ENCODE measurements around the gene WDR46.
"Not testable (repeated sequence)": the region's sequence is repeated elsewhere in the genome, so short reads cannot be mapped to it uniquely, and the experiment has no call there.

Gene WDR46

DNA sequence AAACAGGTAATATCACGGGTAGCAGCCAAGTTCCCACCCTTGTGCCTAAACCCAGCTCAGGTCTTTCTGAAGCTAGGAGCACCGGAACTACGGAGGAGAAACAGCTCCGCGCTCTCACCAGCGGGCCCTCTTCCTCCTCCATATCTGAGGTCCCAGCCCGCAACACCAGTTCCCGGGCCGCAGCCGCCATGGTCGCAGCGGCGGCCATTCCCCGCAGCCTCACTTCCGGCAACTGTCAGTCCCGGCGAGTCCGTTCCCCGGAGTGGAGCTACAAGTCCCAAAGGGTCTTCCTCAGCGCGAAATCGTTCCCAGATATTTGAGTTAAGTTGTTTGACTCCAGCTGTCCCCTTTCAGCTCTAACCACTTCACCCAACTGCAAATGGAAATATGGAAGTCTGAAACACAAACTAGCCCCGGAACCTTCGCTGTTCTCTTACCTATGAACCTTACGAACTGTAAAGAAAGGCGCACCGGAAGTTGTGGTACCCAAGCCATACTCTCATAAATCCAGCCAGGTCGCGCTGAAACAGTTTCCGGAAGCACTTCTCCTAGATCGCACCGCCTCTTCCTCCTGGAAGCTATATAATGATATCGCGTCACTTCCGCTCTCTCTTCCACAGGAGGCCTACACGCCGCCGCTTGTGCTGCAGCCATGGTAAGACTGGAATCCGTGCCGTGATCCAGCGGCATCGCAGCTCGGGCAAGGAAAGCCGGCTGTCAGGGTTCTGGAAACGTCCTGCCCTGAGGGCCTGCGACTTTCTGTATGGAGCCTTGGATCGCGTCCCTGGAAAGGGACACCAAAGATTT, 17.4 kb downstream of the WDR46 start, which contains the start of the genes RPS18 and VPS52:
Gene RPS18 (plus strand): TSS at position 608 of the 807 bp plus-strand sequence. CDS start 45 bp downstream, at position 653.
Gene VPS52 (minus strand): TSS at position 409 of the 807 bp plus-strand sequence. CDS start 201 bp downstream, at position 208.
- H3K27ac ChIP-seq (ENCODE audit: low read length): peak within 1 kb of the TSS; percentile 77
- H2AFZ ChIP-seq (ENCODE audit: low read length): peak within 1 kb of the TSS; percentile 89
- peaks cover 47% of the 10 kb centered on the region for H3F3A ChIP-seq (ENCODE audit: insufficient read depth, low read length)
- H4K20me1 ChIP-seq (ENCODE audit: insufficient read depth, low read length): peaks cover 22% of the 10 kb centered on the region
- H3K9me3 ChIP-seq (replicated peaks; ENCODE audit: insufficient read depth, low read length): no peaks in the 10 kb centered on the region
- peaks cover 60% of the 10 kb centered on the region for H3K79me2 ChIP-seq (ENCODE audit: low read length)
- TF ChIP-seq EZH2phosphoT487 (IDR thresholded peaks at IDR 0.05; ENCODE audit: low read length) (no peak), EZH2 (optimal IDR thresholded peaks at IDR 0.05; ENCODE audit: low read depth, low read length) (no peak)
- TF ChIP-seq, protein P1, sequence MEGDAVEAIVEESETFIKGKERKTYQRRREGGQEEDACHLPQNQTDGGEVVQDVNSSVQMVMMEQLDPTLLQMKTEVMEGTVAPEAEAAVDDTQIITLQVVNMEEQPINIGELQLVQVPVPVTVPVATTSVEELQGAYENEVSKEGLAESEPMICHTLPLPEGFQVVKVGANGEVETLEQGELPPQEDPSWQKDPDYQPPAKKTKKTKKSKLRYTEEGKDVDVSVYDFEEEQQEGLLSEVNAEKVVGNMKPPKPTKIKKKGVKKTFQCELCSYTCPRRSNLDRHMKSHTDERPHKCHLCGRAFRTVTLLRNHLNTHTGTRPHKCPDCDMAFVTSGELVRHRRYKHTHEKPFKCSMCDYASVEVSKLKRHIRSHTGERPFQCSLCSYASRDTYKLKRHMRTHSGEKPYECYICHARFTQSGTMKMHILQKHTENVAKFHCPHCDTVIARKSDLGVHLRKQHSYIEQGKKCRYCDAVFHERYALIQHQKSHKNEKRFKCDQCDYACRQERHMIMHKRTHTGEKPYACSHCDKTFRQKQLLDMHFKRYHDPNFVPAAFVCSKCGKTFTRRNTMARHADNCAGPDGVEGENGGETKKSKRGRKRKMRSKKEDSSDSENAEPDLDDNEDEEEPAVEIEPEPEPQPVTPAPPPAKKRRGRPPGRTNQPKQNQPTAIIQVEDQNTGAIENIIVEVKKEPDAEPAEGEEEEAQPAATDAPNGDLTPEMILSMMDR (IDR thresholded peaks at IDR 0.05; ENCODE audit: low read length): no peak
- H3K36me3 ChIP-seq (replicated peaks; ENCODE audit: insufficient read depth, low read length): peaks cover 12% of the 10 kb centered on the region; the same call in 1 of the 2 replicates
- H3K9ac ChIP-seq (ENCODE audit: low read length): peak within 1 kb of the TSS; percentile 94
- H3K27me3 ChIP-seq (replicated peaks; ENCODE audit: insufficient read depth, low read length): no peaks in the 10 kb centered on the region
- peak; percentile 97 for DNase-seq
- H3K4me1 ChIP-seq (ENCODE audit: low read length): peaks cover 9% of the 10 kb centered on the region
- peak within 1 kb of the TSS; percentile 91 for H3K4me3 ChIP-seq (ENCODE audit: low read length)
- no peaks in the 10 kb centered on the region for H3K9me2 ChIP-seq (replicated peaks; ENCODE audit: insufficient read depth, low read length)
- H3K4me2 ChIP-seq (ENCODE audit: low read depth, low read length): peak within 1 kb of the TSS; percentile 81

DNA sequence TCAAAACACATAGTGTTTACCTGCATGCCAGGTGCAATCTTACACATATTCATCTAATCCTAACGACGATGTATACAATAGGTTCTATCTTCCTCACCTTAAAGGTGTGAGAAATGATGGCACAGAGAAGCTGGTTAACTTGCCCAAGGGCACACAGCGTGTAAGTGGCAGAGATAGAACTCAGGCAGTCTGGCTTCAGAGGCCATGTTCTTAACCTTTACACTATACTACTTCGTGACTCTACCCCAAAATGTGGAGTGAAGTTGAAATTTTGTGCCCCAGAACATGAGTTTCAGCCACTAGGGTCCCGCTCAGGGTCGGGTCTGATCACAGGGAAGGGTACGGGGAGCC, 17.9 kb downstream of the WDR46 start:
- peak; percentile 26 for DNase-seq
- Histone ChIP-seq H2AFZ (ENCODE audit: low read length) (peak overlapping the region; percentile 89), H3K4me1 (ENCODE audit: low read length) (peaks cover 9% of the 10 kb centered on the region), H3K79me2 (ENCODE audit: low read length) (peaks cover 60% of the 10 kb centered on the region), H3K27me3 (replicated peaks; ENCODE audit: insufficient read depth, low read length) (no peaks in the 10 kb centered on the region), H3K27ac (ENCODE audit: low read length) (peak overlapping the region; percentile 77; the same call in 1 of the 2 replicates), H3K9me3 (replicated peaks; ENCODE audit: insufficient read depth, low read length) (no peaks in the 10 kb centered on the region), H3K9me2 (replicated peaks; ENCODE audit: insufficient read depth, low read length) (no peaks in the 10 kb centered on the region), H3K4me3 (ENCODE audit: low read length) (peak overlapping the region; percentile 91), H3K9ac (ENCODE audit: low read length) (peak overlapping the region; percentile 94), H3K4me2 (ENCODE audit: low read depth, low read length) (peak overlapping the region; percentile 81), H3K36me3 (replicated peaks; ENCODE audit: insufficient read depth, low read length) (peaks cover 12% of the 10 kb centered on the region; the same call in 1 of the 2 replicates), H3F3A (ENCODE audit: insufficient read depth, low read length) (peaks cover 41% of the 10 kb centered on the region), H4K20me1 (ENCODE audit: insufficient read depth, low read length) (peaks cover 22% of the 10 kb centered on the region)
- TF ChIP-seq, protein P1 (IDR thresholded peaks at IDR 0.05; ENCODE audit: low read length): no peak
- no peak for TF ChIP-seq EZH2 (optimal IDR thresholded peaks at IDR 0.05; ENCODE audit: low read depth, low read length)
- TF ChIP-seq EZH2phosphoT487 (IDR thresholded peaks at IDR 0.05; ENCODE audit: low read length): no peak

DNA sequence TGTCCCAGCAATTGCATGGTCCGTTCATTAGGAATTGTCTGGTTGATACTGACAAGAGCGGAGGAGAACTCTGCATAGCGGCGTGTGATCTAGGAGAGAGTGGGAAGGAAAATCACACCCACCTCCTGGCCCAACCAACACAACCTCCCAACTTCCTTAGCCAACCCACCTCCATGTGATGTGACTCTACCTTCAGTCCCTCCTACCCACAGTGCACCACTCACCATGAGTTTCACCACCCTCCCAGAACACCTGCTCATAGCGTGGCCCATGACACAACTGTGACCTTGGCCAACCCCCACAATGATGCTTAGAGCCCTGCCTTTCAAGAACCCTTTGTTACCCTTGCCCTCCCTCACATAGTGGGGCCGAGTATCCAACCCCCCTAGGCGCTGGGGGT, 25.0 kb downstream of the WDR46 start:
- Histone ChIP-seq H3K4me2 (ENCODE audit: low read depth, low read length) (no peak overlapping the region), H3K27ac (ENCODE audit: low read length) (no peak overlapping the region), H3K36me3 (replicated peaks; ENCODE audit: insufficient read depth, low read length) (0 out of 2 replicates have a peak, but pooled peaks cover 5% of the 10 kb centered on the region), H3K4me1 (ENCODE audit: low read length) (no peaks in the 10 kb centered on the region), H3K9me2 (replicated peaks; ENCODE audit: insufficient read depth, low read length) (no peaks in the 10 kb centered on the region), H3K27me3 (replicated peaks; ENCODE audit: insufficient read depth, low read length) (no peaks in the 10 kb centered on the region), H3K9ac (ENCODE audit: low read length) (no peak overlapping the region), H3K9me3 (replicated peaks; ENCODE audit: insufficient read depth, low read length) (no peaks in the 10 kb centered on the region), H4K20me1 (ENCODE audit: insufficient read depth, low read length) (no peaks in the 10 kb centered on the region), H3K4me3 (ENCODE audit: low read length) (no peak overlapping the region), H3F3A (ENCODE audit: insufficient read depth, low read length) (no peaks in the 10 kb centered on the region; the same call in 1 of the 2 replicates), H2AFZ (ENCODE audit: low read length) (no peak overlapping the region), H3K79me2 (ENCODE audit: low read length) (no peaks in the 10 kb centered on the region)
- TF ChIP-seq, protein P1 (IDR thresholded peaks at IDR 0.05; ENCODE audit: low read length): no peak
- no peak for TF ChIP-seq EZH2 (optimal IDR thresholded peaks at IDR 0.05; ENCODE audit: low read depth, low read length)
- TF ChIP-seq EZH2phosphoT487 (IDR thresholded peaks at IDR 0.05; ENCODE audit: low read length): no peak
- DNase-seq: no peak

DNA sequence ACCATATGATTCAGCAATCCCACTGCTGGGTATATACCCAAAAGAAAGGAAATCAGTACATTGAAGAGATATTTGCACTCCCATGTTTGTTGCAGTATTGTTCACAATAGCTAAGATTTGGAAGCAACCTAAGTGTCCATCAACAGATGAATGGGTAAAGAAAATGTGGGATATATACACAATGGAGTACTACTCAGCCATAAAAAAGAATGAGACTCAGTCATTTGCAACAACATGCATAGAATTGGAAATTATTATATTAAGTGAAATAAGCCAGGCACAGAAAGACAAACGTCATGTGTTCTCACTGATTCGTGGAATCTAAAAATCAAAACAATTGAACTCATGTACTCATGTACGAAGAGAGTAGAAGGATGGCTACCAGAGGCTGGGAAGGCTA, 26.5 kb downstream of the WDR46 start:
- not testable (repeated sequence) for H3K9me3 ChIP-seq (replicated peaks; ENCODE audit: insufficient read depth, low read length); H3K9me2 ChIP-seq (replicated peaks; ENCODE audit: insufficient read depth, low read length); H3F3A ChIP-seq (ENCODE audit: insufficient read depth, low read length); H3K79me2 ChIP-seq (ENCODE audit: low read length); H4K20me1 ChIP-seq (ENCODE audit: insufficient read depth, low read length); H3K4me1 ChIP-seq (ENCODE audit: low read length); H3K4me2 ChIP-seq (ENCODE audit: low read depth, low read length); H3K27ac ChIP-seq (ENCODE audit: low read length); H3K4me3 ChIP-seq (ENCODE audit: low read length); DNase-seq; H3K27me3 ChIP-seq (replicated peaks; ENCODE audit: insufficient read depth, low read length); H2AFZ ChIP-seq (ENCODE audit: low read length); H3K36me3 ChIP-seq (replicated peaks; ENCODE audit: insufficient read depth, low read length); H3K9ac ChIP-seq (ENCODE audit: low read length)
